Thyroid gland (tissue), 4 donors: ENCODE measurements around the gene GALNT14. TPM values are rescaled to one million over a fixed set of nuclear protein-coding genes. Genes with fewer than 3 reads are reported as not detected.

Experiments
- DNase-seq, 2 donors: peaks; one replicate each; pipeline ENCODE4 v3.0.0-alpha.2; 2019
- H3K27ac ChIP-seq, 3 donors: fragments of 200-600 bp; sonication (generic); 1 replicate in 2 of 3; 2 replicates in 1 of 3; pipeline ENCODE4 v1.5.1; 2016 to 2019; ENCODE audit warnings: mild to moderate bottlenecking in 1 of 3, moderate library complexity in 1 of 3
- H3K27me3 ChIP-seq: fragments of 200-600 bp; sonication (generic); one replicate; pipeline ENCODE4 v1.5.1; 2019
- H3K36me3 ChIP-seq, 2 donors: fragments of 200-600 bp; sonication (generic); one replicate each; pipeline ENCODE4 v1.5.1; 2016 to 2019
- H3K4me1 ChIP-seq, 2 donors: fragments of 200-600 bp; sonication (generic); one replicate each; pipeline ENCODE4 v1.5.1; 2017 to 2019
- H3K4me3 ChIP-seq, 3 donors: fragments of 200-600 bp; sonication (generic); replicated peaks in 1 of 3; 1 replicate in 2 of 3; 2 replicates in 1 of 3; pipeline ENCODE4 v1.5.1; 2016; ENCODE audit warnings: mild to moderate bottlenecking in 1 of 3
- H3K9me3 ChIP-seq: fragments of 200-600 bp; sonication (generic); one replicate; pipeline ENCODE4 v1.5.1; 2017
- POLR2A ChIP-seq, 2 donors: fragments of 450-650 bp; IDR thresholded peaks; one replicate each; pipeline ENCODE4 v1.6.1; 2017; ENCODE audit warnings: antibody characterized with exemption in 2 of 2, mild to moderate bottlenecking in 2 of 2, moderate library complexity in 1 of 2
- WGBS, 2 donors: methylation state at CpG; one replicate each; pipeline ENCODE4 v1.1.5; 2017; 5-methylcytosine and 5-hydroxymethylcytosine counted together
- intact Hi-C: fragments of 100-400 bp; cut with DNase I; formaldehyde crosslinking; loops from one replicate; pipeline ENCODE4 v1.15.1; 2023
- total RNA-seq, 4 donors: library from RNA; depleted of rRNA; stranded (reverse); fragments of >200 nt; gene quantifications; one replicate each; pipeline ENCODE4 v1.2.3, GENCODE V29; 2016
- TF ChIP-seq, protein P1 (sequence below), 6 experiments: fragments of 200-600 bp in 3 of 6; fragments of 450-650 bp in 3 of 6; sonication (generic) in 3 of 6; IDR thresholded peaks; one replicate each; pipeline ENCODE4 v1.5.1; 2016 to 2019; ENCODE audit warnings: antibody characterized with exemption in 6 of 6, mild to moderate bottlenecking in 2 of 6, inconsistent platforms in 1 of 6, moderate library complexity in 1 of 6

GALNT14 gene
- total RNA-seq, 4 donors from 2014 or later: 0.54 to 5.1 (median 1.1) TPM

DNA sequence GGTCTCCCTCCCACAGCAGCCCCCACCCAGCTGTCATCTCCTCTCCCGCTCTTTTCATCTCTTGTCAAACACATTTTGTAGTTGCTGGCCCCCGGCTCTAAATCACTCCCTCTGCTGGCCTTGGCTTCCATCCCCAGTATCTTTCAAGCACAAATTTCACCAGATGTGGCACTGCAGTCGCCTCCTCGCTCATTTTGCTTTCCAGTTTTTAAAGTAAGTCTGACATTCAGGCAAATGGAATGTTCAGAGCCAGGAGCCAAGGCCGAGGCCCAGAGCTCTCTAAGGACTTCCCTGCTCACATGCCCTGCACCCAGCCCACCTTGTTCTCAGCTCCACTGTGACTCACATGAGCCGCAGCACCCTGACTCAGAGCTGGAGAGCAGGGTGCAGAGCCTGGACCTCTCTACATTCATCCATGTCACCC is 158.4 kb downstream of the GALNT14 start:
- 70 to 76% methylated on average over 6 of the region's 6 CpGs for WGBS, 2 donors
- no peak overlapping the region for H3K27ac ChIP-seq

GRCh38 chr2:30978854-30979253 is 159.4 kb downstream of the GALNT14 start:
- TF ChIP-seq POLR2A (IDR thresholded peaks at IDR 0.05): no peak
- TF ChIP-seq, protein P1, sequence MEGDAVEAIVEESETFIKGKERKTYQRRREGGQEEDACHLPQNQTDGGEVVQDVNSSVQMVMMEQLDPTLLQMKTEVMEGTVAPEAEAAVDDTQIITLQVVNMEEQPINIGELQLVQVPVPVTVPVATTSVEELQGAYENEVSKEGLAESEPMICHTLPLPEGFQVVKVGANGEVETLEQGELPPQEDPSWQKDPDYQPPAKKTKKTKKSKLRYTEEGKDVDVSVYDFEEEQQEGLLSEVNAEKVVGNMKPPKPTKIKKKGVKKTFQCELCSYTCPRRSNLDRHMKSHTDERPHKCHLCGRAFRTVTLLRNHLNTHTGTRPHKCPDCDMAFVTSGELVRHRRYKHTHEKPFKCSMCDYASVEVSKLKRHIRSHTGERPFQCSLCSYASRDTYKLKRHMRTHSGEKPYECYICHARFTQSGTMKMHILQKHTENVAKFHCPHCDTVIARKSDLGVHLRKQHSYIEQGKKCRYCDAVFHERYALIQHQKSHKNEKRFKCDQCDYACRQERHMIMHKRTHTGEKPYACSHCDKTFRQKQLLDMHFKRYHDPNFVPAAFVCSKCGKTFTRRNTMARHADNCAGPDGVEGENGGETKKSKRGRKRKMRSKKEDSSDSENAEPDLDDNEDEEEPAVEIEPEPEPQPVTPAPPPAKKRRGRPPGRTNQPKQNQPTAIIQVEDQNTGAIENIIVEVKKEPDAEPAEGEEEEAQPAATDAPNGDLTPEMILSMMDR (IDR thresholded peaks at IDR 0.05): no peak
- intact Hi-C loops: no loop called here
- 89 to 92% methylated on average over 6 of the region's 6 CpGs for WGBS, 2 donors
- Histone ChIP-seq H3K4me1 (no peaks in the 10 kb centered on the region), H3K9me3 (no peaks in the 10 kb centered on the region), H3K27ac (no peak overlapping the region), H3K36me3 (no peaks in the 10 kb centered on the region), H3K27me3 (no peaks in the 10 kb centered on the region), H3K4me3 (no peak overlapping the region)
- no peak for DNase-seq

More for the DNA sequence above, 158.4 kb downstream of the GALNT14 start:
- Histone ChIP-seq H3K36me3 (no peaks in the 10 kb centered on the region), H3K27me3 (no peaks in the 10 kb centered on the region), H3K4me3 (no peak overlapping the region), H3K9me3 (no peaks in the 10 kb centered on the region), H3K4me1 (no peaks in the 10 kb centered on the region)
- no peak for TF ChIP-seq POLR2A (IDR thresholded peaks at IDR 0.05)
- no peak for DNase-seq
- intact Hi-C loops: no loop called here

DNA sequence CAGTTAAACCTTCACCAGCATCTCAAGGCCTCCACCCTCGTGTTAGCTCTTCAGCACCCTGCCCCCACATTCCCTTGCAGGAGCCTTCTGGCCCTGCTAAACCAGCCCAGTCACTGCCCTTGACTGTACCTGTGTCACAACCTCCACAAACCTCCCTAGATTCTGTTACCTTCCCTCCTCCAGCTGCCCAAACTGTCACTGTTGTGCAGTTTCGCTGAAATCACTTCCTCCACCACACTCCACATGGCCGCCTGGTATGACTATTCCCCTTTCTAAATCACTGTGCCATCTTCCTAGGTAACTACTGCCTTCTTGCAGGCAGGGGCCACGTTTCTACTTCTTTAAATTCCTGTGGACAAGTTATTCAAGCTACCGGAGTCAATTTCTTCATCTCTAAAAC is 160.2 kb downstream of the GALNT14 start:
- H3K36me3 ChIP-seq: no peaks in the 10 kb centered on the region
- WGBS, 2 donors: 73 to 79% methylated on average over 5 of the region's 5 CpGs
- no peaks in the 10 kb centered on the region for H3K9me3 ChIP-seq
- H3K4me1 ChIP-seq: no peaks in the 10 kb centered on the region
- intact Hi-C loops: no loop called here
- DNase-seq: no peak
- H3K27ac ChIP-seq: no peak overlapping the region
- no peaks in the 10 kb centered on the region for H3K27me3 ChIP-seq
- TF ChIP-seq POLR2A (IDR thresholded peaks at IDR 0.05): no peak
- TF ChIP-seq, protein P1 (IDR thresholded peaks at IDR 0.05): no peak
- H3K4me3 ChIP-seq: no peak overlapping the region

DNA sequence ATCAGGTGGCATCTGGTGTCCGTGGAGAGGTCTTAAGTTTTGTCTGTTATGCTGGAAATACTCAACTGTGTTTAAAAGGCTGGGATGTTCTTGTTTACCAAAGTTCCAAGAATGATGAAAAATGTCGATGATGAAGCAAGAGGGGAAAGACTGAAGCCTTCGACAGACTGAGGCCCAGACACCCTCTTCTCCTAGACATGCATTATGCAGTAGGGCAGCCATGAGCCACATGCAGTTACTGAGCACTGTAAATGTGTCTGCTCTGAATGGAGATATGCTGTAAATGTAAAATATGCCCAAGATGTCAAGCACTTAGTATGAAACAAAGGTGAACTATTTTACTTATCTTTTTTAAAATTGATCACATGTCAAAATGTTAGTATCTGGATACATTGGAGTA is 163.1 kb downstream of the GALNT14 start:
- Histone ChIP-seq H3K9me3 (no peaks in the 10 kb centered on the region), H3K27me3 (no peaks in the 10 kb centered on the region), H3K4me3 (no peak overlapping the region), H3K36me3 (no peaks in the 10 kb centered on the region), H3K4me1 (no peaks in the 10 kb centered on the region), H3K27ac (no peak overlapping the region)
- no peak for DNase-seq
- intact Hi-C loops: no loop called here
- WGBS, 2 donors: 83 to 87% methylated on average over 3 of the region's 3 CpGs
- no peak for TF ChIP-seq POLR2A (IDR thresholded peaks at IDR 0.05)
- TF ChIP-seq, protein P1 (IDR thresholded peaks at IDR 0.05): no peak

- Histone ChIP-seq H3K27ac (no peak overlapping the region), H3K9me3 (no peaks in the 10 kb centered on the region), H3K27me3 (no peaks in the 10 kb centered on the region), H3K4me1 (no peaks in the 10 kb centered on the region), H3K4me3 (no peak overlapping the region), H3K36me3 (no peaks in the 10 kb centered on the region)
- WGBS, 2 donors: 71 to 75% methylated on average over 5 of the region's 5 CpGs
- intact Hi-C loops: no loop called here
- TF ChIP-seq, protein P1 (IDR thresholded peaks at IDR 0.05): no peak
- TF ChIP-seq POLR2A (IDR thresholded peaks at IDR 0.05): no peak
- DNase-seq: no peak
These were observed 163.7 kb downstream of the GALNT14 start for GRCh38 chr2:30974554-30974953.

GRCh38 chr2:30974092-30974491 is 164.1 kb downstream of the GALNT14 start:
- WGBS, 2 donors: 81 to 91% methylated on average over 1 of the region's 1 CpG
- H3K27me3 ChIP-seq: no peaks in the 10 kb centered on the region
- no peak overlapping the region for H3K4me3 ChIP-seq
- no peaks in the 10 kb centered on the region for H3K36me3 ChIP-seq
- H3K4me1 ChIP-seq: no peaks in the 10 kb centered on the region
- intact Hi-C loops: no loop called here
- H3K27ac ChIP-seq: no peak overlapping the region
- DNase-seq: no peak
- TF ChIP-seq, protein P1 (IDR thresholded peaks at IDR 0.05): no peak
- TF ChIP-seq POLR2A (IDR thresholded peaks at IDR 0.05): no peak
- H3K9me3 ChIP-seq: no peaks in the 10 kb centered on the region
